Keratinocyte (primary cell): ENCODE results near the gene ATP6V0A1. TPM values are rescaled to one million over a fixed set of nuclear protein-coding genes. Genes with fewer than 3 reads are reported as not detected.
"Not testable (repeated sequence)": the region's sequence is repeated elsewhere in the genome, so short reads cannot be mapped to it uniquely, and the experiment has no call there.

ENCODE experiments used
- DNase-seq: peaks from one replicate; pipeline ENCODE4 v3.0.0-alpha.2; 2011; ENCODE audit warnings: low read depth, missing footprints, low spot score
- FAIRE-seq: peaks from 2 replicates; lab custom pipeline; 2011; peaks lifted over from hg19 to GRCh38; lab: Jason Lieb, UNC
- H2AFZ ChIP-seq: 2 replicates; pipeline ENCODE4 v1.6.0; 2012; ENCODE audit warnings: low read length, control low read depth, inconsistent platforms; ENCODE audit not compliant: control insufficient read depth
- H3K27ac ChIP-seq: 2 replicates; pipeline ENCODE4 v1.5.1; 2011; ENCODE audit warnings: low read length; ENCODE audit not compliant: control insufficient read depth, insufficient read depth
- H3K27me3 ChIP-seq: 3 replicates; pipeline ENCODE4 v1.6.0; 2011; ENCODE audit warnings: low read length; ENCODE audit not compliant: control insufficient read depth, insufficient read depth; ENCODE audit errors: extremely low read depth
- H3K36me3 ChIP-seq, 2 experiments: 2 replicates in 1 of 2; 3 replicates in 1 of 2; pipeline ENCODE4 v1.5.1; 2011; ENCODE audit warnings: low read length in 2 of 2, mild to moderate bottlenecking in 1 of 2; ENCODE audit not compliant: control insufficient read depth in 2 of 2, insufficient read depth in 2 of 2; ENCODE audit errors: extremely low read depth in 1 of 2
- H3K4me1 ChIP-seq: 3 replicates; pipeline ENCODE4 v1.5.1; 2011; ENCODE audit warnings: low read length; ENCODE audit not compliant: control insufficient read depth, insufficient read depth; ENCODE audit errors: extremely low read depth
- H3K4me2 ChIP-seq: 3 replicates; pipeline ENCODE4 v1.6.0; 2011; ENCODE audit warnings: low read depth, low read length; ENCODE audit not compliant: control insufficient read depth, insufficient read depth; ENCODE audit errors: extremely low read depth
- H3K4me3 ChIP-seq, 3 experiments: fragments of 200-600 bp in 1 of 3; sonication (generic) in 1 of 3; 2 replicates in 2 of 3; 3 replicates in 1 of 3; pipeline ENCODE4 v1.5.1; 2011 to 2016; ENCODE audit warnings: low read length in 3 of 3, mild to moderate bottlenecking in 3 of 3, control low read depth in 2 of 3, inconsistent platforms in 1 of 3, low read depth in 1 of 3, mixed read lengths in 1 of 3, mixed run types in 1 of 3, moderate library complexity in 1 of 3; ENCODE audit not compliant: control insufficient read depth in 2 of 3, insufficient read depth in 2 of 3; ENCODE audit errors: extremely low read depth in 1 of 3
- H3K79me2 ChIP-seq: 2 replicates; pipeline ENCODE4 v1.6.0; 2012; ENCODE audit warnings: low read length; ENCODE audit not compliant: control insufficient read depth, insufficient read depth
- H3K9ac ChIP-seq: 3 replicates; pipeline ENCODE4 v1.6.0; 2011; ENCODE audit warnings: low read length; ENCODE audit not compliant: control insufficient read depth, insufficient read depth; ENCODE audit errors: extremely low read depth
- H3K9me1 ChIP-seq: 3 replicates; pipeline ENCODE4 v1.6.0; 2011; ENCODE audit warnings: low read length; ENCODE audit not compliant: control insufficient read depth, insufficient read depth; ENCODE audit errors: extremely low read depth
- H3K9me3 ChIP-seq: 2 replicates; pipeline ENCODE4 v1.5.1; 2012; ENCODE audit warnings: low read depth, low read length; ENCODE audit not compliant: control insufficient read depth
- H4K20me1 ChIP-seq: 3 replicates; pipeline ENCODE4 v1.6.0; 2011; ENCODE audit warnings: low read length; ENCODE audit not compliant: control insufficient read depth, insufficient read depth; ENCODE audit errors: extremely low read depth
- EZH2 ChIP-seq: IDR thresholded peaks from one replicate; pipeline ENCODE4 v1.6.1; 2012; ENCODE audit warnings: inconsistent platforms, mild to moderate bottlenecking, low read length, moderate library complexity
- dilution Hi-C: fragments of 300-500 bp; cut with MboI; formaldehyde crosslinking; loops from one replicate; pipeline ENCODE4 v1.7.0; 2020; ENCODE audit warnings: low sequenced_read_pairs; ENCODE audit not compliant: extremely low pct_ligation_motif_present
- polyA plus RNA-seq, 5 experiments: library from polyadenylated mRNA; depleted of rRNA in 3 of 5; stranded (reverse) in 3 of 5; stranded (forward) in 1 of 5; unstranded in 1 of 5; fragments of >200 nt; gene quantifications; 1 replicate in 1 of 5; 2 replicates in 3 of 5; 3 replicates in 1 of 5; pipeline versions ENCODE4 v1.2.1 to v1.2.3, GENCODE V29; 2011 to 2012; ENCODE audit warnings: missing spikeins in 2 of 5, low read depth in 1 of 5, low replicate concordance in 1 of 5
- TF ChIP-seq, protein P1 (sequence below), 3 experiments: IDR thresholded peaks in 1 of 3; conservative IDR thresholded peaks in 1 of 3; optimal IDR thresholded peaks in 1 of 3; 2 replicates in 2 of 3; 3 replicates in 1 of 3; pipeline versions ENCODE3 to v1.5.1; 2011; ENCODE audit warnings: low read length in 3 of 3, mild to moderate bottlenecking in 3 of 3, moderate library complexity in 2 of 3, control low read depth in 1 of 3, inconsistent platforms in 1 of 3; ENCODE audit not compliant: insufficient read depth in 2 of 3; ENCODE audit errors: extremely low read depth in 1 of 3

ATP6V0A1 gene
- polyA plus RNA-seq, 1 donor (not counting 4 experiments of a cell fraction or from before 2014, with no cell fraction given): 24.0 TPM

- H3K9ac ChIP-seq: no peak overlapping the region
Measured at GRCh38 chr17:42548070-42548837, 89.6 kb downstream of the ATP6V0A1 start.

DNA sequence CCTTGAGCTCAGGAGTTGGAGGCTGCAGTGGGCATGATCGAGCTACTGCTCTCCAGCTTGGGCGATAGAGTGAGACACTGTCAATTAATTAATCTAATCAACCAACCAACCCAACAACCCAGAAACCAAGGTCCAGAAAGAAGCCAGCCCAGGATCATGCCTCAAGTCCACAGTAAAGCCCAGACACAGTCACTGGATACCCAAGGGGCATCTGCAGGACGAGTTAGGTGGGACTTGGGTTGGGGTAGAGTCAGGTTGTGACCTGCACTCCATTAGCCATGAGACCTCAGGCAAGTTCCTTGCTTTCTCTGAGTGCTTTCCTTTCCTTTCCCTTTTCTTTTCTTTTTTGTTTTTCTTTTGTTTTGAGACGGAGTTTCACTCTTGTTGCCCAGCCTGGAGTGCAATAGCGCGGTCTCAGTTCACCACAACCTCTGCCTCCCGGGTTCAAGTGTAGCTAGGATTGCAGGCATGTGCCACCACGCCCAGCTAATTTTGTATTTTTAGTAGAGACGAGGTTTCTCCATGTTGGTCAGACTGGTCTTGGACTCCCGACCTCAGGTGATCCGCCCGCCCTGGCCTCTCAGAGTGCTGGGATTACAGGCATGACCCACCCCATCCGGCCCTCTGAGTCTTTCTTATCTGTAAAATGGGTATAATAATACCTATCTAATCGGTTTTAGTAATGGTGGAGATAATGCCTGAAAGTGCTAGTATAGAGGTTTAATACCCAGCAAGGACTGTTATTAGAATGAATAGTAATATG is 90.5 kb downstream of the ATP6V0A1 start:
- Histone ChIP-seq H3K4me3 (peak overlapping the region in 1 of 3 experiments; percentile 46), H4K20me1 (no peaks in the 10 kb centered on the region), H3K9me1 (no peaks in the 10 kb centered on the region), H3K4me2 (peak overlapping the region; percentile 76), H3K27ac (no peak overlapping the region), H3K79me2 (peaks cover 8% of the 10 kb centered on the region), H3K36me3 (peaks cover 0 to 3% of the 10 kb centered on the region in 2 experiments), H3K4me1 (peaks cover 19% of the 10 kb centered on the region), H3K27me3 (no peaks in the 10 kb centered on the region), H2AFZ (no peak overlapping the region), H3K9me3 (no peaks in the 10 kb centered on the region), H3K9ac (no peak overlapping the region)
- FAIRE-seq (no peak), DNase-seq (no peak)
- dilution Hi-C loops: no loop called here
- no peak for TF ChIP-seq EZH2
- TF ChIP-seq, protein P1, sequence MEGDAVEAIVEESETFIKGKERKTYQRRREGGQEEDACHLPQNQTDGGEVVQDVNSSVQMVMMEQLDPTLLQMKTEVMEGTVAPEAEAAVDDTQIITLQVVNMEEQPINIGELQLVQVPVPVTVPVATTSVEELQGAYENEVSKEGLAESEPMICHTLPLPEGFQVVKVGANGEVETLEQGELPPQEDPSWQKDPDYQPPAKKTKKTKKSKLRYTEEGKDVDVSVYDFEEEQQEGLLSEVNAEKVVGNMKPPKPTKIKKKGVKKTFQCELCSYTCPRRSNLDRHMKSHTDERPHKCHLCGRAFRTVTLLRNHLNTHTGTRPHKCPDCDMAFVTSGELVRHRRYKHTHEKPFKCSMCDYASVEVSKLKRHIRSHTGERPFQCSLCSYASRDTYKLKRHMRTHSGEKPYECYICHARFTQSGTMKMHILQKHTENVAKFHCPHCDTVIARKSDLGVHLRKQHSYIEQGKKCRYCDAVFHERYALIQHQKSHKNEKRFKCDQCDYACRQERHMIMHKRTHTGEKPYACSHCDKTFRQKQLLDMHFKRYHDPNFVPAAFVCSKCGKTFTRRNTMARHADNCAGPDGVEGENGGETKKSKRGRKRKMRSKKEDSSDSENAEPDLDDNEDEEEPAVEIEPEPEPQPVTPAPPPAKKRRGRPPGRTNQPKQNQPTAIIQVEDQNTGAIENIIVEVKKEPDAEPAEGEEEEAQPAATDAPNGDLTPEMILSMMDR (optimal IDR thresholded peaks at IDR 0.05 in 1 of 3, IDR thresholded peaks at IDR 0.05 in 1 of 3, conservative IDR thresholded peaks at IDR 0.05 in 1 of 3; ENCODE audit: extremely low read depth in 1 of 3, insufficient read depth in 2 of 3, low read length in 3 of 3): no peak

More at GRCh38 chr17:42548070-42548837, 89.6 kb downstream of the ATP6V0A1 start:
- Histone ChIP-seq H3K36me3 (peaks cover 0 to 7% of the 10 kb centered on the region in 2 experiments), H4K20me1 (no peaks in the 10 kb centered on the region), H3K4me1 (peaks cover 11% of the 10 kb centered on the region), H2AFZ (peak overlapping the region; percentile 43), H3K27me3 (no peaks in the 10 kb centered on the region), H3K4me3 (peak overlapping the region; percentile 32 to 46 (median 35)), H3K79me2 (peaks cover 3% of the 10 kb centered on the region), H3K4me2 (peak overlapping the region; percentile 76), H3K9me1 (no peaks in the 10 kb centered on the region), H3K9me3 (no peaks in the 10 kb centered on the region), H3K27ac (no peak overlapping the region)
- dilution Hi-C loops: no loop called here
- DNase-seq (no peak), FAIRE-seq (no peak)
- TF ChIP-seq, protein P1 (optimal IDR thresholded peaks at IDR 0.05 in 1 of 3, IDR thresholded peaks at IDR 0.05 in 1 of 3, conservative IDR thresholded peaks at IDR 0.05 in 1 of 3; ENCODE audit: extremely low read depth in 1 of 3, insufficient read depth in 2 of 3, low read length in 3 of 3): peak; percentile 47 to 92 (median 85)
- TF ChIP-seq EZH2: no peak

DNA sequence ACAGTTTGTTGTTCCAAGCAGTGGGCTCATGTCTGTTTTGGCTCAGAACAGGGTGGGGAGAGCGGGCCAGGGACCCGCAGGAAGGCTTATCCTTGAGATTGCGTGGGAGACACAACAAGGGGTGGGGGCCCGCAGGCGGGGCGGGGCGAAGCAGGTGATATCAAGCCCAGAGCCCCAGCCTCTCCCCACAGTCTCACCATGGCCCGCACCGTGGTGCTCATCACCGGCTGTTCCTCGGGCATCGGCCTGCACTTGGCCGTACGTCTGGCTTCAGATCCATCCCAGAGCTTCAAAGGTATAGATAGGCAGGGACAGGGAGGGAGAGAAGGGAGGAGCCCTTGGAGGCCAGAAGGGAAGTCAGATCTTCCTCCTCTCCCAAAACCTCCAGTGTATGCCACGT is 94.1 kb downstream of the ATP6V0A1 start, which contains the start of gene HSD17B1:
TSS of gene HSD17B1 (plus strand) at position 188 of the 400 bp plus-strand sequence. CDS start at position 199, 11 bp downstream.
- H3K27me3 ChIP-seq, H3K9me1 ChIP-seq, H3K36me3 ChIP-seq, dilution Hi-C loops, H4K20me1 ChIP-seq, H3K9me3 ChIP-seq, DNase-seq, FAIRE-seq: not testable (repeated sequence)
- H3K9ac ChIP-seq: peak within 1 kb of the TSS; percentile 78
- H3K4me1 ChIP-seq: peaks cover 25% of the 10 kb centered on the region
- peak within 1 kb of the TSS; percentile 71 to 82 (median 80) for H3K4me3 ChIP-seq
- H3K27ac ChIP-seq: peak within 1 kb of the TSS; percentile 54
- peaks cover 13% of the 10 kb centered on the region for H3K79me2 ChIP-seq
- H3K4me2 ChIP-seq: peak within 1 kb of the TSS; percentile 86
- peak within 1 kb of the TSS; percentile 63 for H2AFZ ChIP-seq
